GM12891 (cell line): ENCODE results near the gene MAK. TPM values are rescaled to one million over a fixed set of nuclear protein-coding genes. Genes with fewer than 3 reads are reported as not detected.
A peak's percentile ranks its signal among the peaks of the same experiment; 100 is the strongest.
"Not testable (repeated sequence)": the region's sequence is repeated elsewhere in the genome, so short reads cannot be mapped to it uniquely, and the experiment has no call there.

Experiments
- DNase-seq: peaks from one replicate; pipeline ENCODE4 v3.0.0; 2011; ENCODE audit warnings: low spot score; ENCODE audit not compliant: insufficient read length
- FAIRE-seq: peaks from 2 replicates; lab custom pipeline; 2011; peaks lifted over from hg19 to GRCh38; lab: Jason Lieb, UNC
- PAX5 ChIP-seq: IDR thresholded peaks from 2 replicates; pipeline ENCODE4 v1.6.1; 2011; ENCODE audit warnings: low read length, moderate library complexity, mild to moderate bottlenecking; ENCODE audit not compliant: insufficient read depth, severe bottlenecking
- POLR2A ChIP-seq: IDR thresholded peaks from 2 replicates; pipeline ENCODE4 v1.6.1; 2011; ENCODE audit warnings: low read depth, low read length, control low read depth
- POLR2AphosphoS5 ChIP-seq: IDR thresholded peaks from 2 replicates; pipeline ENCODE4 v1.6.1; 2011; ENCODE audit warnings: low read depth, low read length, control low read depth
- POU2F2 ChIP-seq: IDR thresholded peaks from 2 replicates; pipeline ENCODE4 v1.6.1; 2011; ENCODE audit warnings: low read depth, mild to moderate bottlenecking, control low read depth, low read length, moderate library complexity
- SPI1 ChIP-seq: IDR thresholded peaks from 2 replicates; pipeline ENCODE4 v1.6.1; 2011; ENCODE audit warnings: low read depth, low read length, control low read depth
- TAF1 ChIP-seq: IDR thresholded peaks from 2 replicates; pipeline ENCODE4 v1.6.1; 2011; ENCODE audit warnings: low read depth, low read length, control low read depth
- polyA plus RNA-seq: library from polyadenylated mRNA; unstranded; fragments of >200 nt; gene quantifications from one replicate; pipeline ENCODE4 v1.2.1, GENCODE V29; 2012; ENCODE audit warnings: low read depth, missing spikeins, inconsistent platforms; ENCODE audit not compliant: missing spikeins

Gene MAK
- polyA plus RNA-seq, result 0.08 TPM

GRCh38 chr6:10837995-10838793, at the start of gene MAK:
Gene MAK, minus strand, starts transcription at chr6:10838539. Its CDS starts 7,891 bp downstream, at chr6:10830648.
- DNase-seq (peak; percentile 92), FAIRE-seq (no peak)
- TF ChIP-seq TAF1 (0 out of 2 replicates have a peak, but pooled peaks have one; percentile 12), SPI1 (no peak), POLR2A (0 out of 2 replicates have a peak, but pooled peaks have one; percentile 44)

- DNase-seq, result no peak
- FAIRE-seq, result no peak
- TF ChIP-seq POLR2A (no peak), POU2F2 (no peak), PAX5 (no peak), SPI1 (no peak), POLR2AphosphoS5 (no peak), TAF1 (no peak)
Measured at GRCh38 chr6:10886691-10887502, 48.6 kb upstream of the MAK start, which contains the start of gene SYCP2L. Gene SYCP2L, plus strand, starts transcription at chr6:10887052. Its CDS starts 75 bp downstream, at chr6:10887127.

DNA sequence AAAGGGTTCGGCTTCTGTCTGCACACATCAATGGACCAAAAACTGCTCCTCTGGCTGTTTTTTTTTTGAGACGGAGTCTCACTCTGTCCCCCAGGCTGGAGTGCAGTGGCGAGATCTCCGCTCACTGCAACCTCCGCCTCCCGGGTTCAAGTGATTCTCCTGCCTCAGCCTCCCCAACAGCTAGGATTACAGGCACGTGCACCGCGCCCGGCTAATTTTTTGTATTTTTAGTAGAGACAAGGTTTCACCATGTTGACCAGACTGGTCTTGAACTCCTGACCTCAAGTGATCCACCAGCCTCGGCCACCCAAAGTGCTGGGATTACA, 48.0 kb upstream of the MAK start:
- not testable (repeated sequence) for DNase-seq, FAIRE-seq

- TF ChIP-seq POLR2A, result no peak
- FAIRE-seq (no peak), DNase-seq (no peak)
Measured at GRCh38 chr6:10884245-10884972, 46.1 kb upstream of the MAK start.

DNA sequence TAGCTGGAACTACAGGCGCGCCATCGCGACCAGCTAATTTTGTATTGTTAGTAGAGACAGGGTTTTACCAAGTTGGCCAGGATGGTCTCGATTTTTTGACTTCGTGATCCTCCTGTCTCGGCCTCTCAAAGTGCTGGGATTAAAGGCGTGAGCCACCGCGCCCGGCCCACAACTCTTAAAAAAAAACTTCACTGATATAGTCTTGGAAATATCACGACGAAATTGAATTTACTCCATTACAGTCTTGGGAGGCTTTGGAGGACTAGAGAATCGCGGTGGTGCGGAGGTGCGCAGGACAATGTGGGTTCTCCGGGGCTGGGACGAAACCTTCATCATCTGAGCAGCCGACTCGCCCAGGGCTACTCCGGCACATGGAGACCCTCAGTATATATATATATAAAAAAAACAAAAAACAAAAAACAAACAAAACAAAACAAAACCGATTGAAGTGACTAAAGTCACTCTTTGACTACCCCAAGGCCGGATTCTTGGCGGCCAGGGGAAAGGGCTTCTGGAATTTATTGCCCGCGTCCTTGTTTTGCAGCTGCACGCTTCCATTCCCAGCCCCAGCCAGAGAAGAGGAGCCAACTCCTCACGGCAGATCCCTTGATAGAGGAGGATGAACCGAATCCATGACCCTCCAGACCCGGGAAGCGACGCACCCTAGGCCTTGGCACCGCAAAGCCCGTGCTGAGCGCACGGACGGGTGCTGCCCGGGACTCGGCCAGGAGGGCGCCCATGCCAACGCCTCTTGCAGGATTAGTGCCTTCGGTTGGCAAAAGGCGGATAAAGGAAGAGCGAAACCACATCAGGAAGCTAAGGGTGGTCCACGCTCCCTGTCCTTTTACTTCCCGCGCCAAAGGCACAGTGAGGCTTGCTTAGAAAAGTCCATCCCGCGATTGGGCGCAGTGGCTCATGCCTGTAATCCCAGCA, 45.2 kb upstream of the MAK start:
- TF ChIP-seq POU2F2, result no peak
- TF ChIP-seq SPI1, result no peak
- no peak for TF ChIP-seq TAF1
- no peak for TF ChIP-seq POLR2A
- TF ChIP-seq PAX5, result no peak
- no peak for DNase-seq
- FAIRE-seq, result no peak

GRCh38 chr6:10882657-10883171, 44.4 kb upstream of the MAK start:
- FAIRE-seq (no peak), DNase-seq (no peak)
- no peak for TF ChIP-seq POU2F2
- no peak for TF ChIP-seq POLR2AphosphoS5
- TF ChIP-seq SPI1, result no peak
- TF ChIP-seq POLR2A, result no peak
- TF ChIP-seq PAX5, result no peak
- no peak for TF ChIP-seq TAF1

DNA sequence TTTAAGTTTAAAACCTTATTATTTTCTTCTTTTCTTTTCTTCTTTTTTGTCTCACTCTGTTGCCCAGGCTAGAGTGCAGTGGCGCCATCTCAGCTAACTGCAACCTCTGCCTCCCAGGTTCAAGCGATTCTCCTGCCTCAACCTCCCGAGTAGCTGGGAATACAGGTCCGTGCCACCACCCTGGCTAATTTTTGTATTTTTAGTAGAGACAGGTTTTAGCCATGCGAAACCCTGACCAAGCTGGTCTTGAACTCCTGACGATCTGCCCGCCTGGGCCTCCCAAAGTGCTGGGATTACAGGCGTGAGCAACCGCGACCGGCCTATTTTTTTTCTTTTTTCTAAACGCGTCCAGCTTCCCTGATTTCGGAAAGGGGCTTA, 43.9 kb upstream of the MAK start:
- not testable (repeated sequence) for FAIRE-seq, DNase-seq

DNA sequence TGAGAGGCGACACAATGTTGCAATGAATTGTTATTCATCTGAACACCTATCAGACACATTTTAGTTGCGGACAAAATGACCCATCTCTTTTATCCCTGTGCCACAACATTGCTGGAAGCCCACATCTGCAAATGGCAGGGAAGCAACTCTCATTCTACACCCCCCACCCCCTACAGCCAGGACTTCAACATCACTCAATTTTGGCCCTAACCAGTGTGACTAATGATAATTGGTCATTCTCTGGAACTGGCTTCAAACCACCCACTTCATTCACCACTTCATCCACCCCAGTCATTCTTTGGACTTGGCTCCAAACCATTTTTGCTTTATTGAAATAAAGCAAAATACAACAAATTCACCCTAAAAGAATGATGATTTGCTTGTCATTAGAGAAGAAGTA, 42.0 kb upstream of the MAK start:
- TF ChIP-seq PAX5, result no peak
- FAIRE-seq, result no peak
- no peak for DNase-seq

DNA sequence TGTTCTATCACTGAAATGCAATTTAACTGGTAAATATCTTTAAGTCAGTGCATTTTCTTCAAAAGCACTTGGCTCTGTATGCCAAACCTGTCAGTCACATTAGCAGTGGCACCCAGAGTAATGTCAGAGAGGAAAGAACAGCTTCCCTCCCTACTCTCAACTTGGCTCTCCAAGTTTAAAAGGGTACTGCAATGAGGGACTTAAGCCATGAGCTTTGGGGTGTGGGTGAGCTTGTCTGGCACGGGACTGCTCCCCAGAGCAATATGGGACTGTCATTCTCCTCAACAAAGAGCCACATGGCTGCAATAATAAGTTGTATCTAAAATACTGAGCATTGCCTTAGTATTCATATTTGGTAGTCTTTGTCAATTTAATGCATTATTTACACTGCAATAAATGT, 39.5 kb upstream of the MAK start:
- TF ChIP-seq POU2F2 (no peak), POLR2AphosphoS5 (no peak), TAF1 (no peak), POLR2A (no peak), SPI1 (no peak), PAX5 (no peak)
- no peak for DNase-seq
- no peak for FAIRE-seq
